Endothelial cell of umbilical vein (primary cell): ENCODE data around the gene COL1A2.

Experiments
- CTCF ChIP-seq, 2 donors: IDR thresholded peaks; 1 replicate in 1 of 2; 2 replicates in 1 of 2; pipeline ENCODE4 v1.5.1; 2011; ENCODE audit warnings: low read length in 2 of 2, mild to moderate bottlenecking in 2 of 2, moderate library complexity in 2 of 2, control low read depth in 1 of 2, inconsistent platforms in 1 of 2, low read depth in 1 of 2; ENCODE audit not compliant: insufficient read depth in 1 of 2; ENCODE audit errors: extremely low read depth in 1 of 2
- EZH2 ChIP-seq: IDR thresholded peaks from 2 replicates; pipeline ENCODE4 v1.6.1; 2012; ENCODE audit warnings: borderline replicate concordance, low read depth, mild to moderate bottlenecking, moderate library complexity, low read length, inconsistent platforms; ENCODE audit not compliant: severe bottlenecking
- MAX ChIP-seq: IDR thresholded peaks from 2 replicates; pipeline ENCODE4 v1.6.1; 2011; ENCODE audit not compliant: insufficient read depth, insufficient read length
- POLR2A ChIP-seq: IDR thresholded peaks from 2 replicates; pipeline ENCODE4 v1.6.1; 2012; ENCODE audit warnings: low read depth, mild to moderate bottlenecking, control low read depth, low read length
- POLR2AphosphoS5 ChIP-seq: IDR thresholded peaks from 2 replicates; pipeline ENCODE4 v1.6.1; 2012; ENCODE audit warnings: low read depth, mild to moderate bottlenecking, control low read depth, low read length, moderate library complexity; ENCODE audit not compliant: insufficient read depth

- TF ChIP-seq CTCF (IDR thresholded peaks at IDR 0.05; ENCODE audit: extremely low read depth in 1 of 2, insufficient read depth in 1 of 2, low read depth in 1 of 2, low read length in 2 of 2) (no peak), EZH2 (no peak), POLR2A (no peak), MAX (no peak), POLR2AphosphoS5 (no peak)
Observed at GRCh38 chr7:94405506-94405905, 10.8 kb downstream of the COL1A2 start.
